Left forelimb (tissue), 1 donor: Measurements from ENCODE around the gene COLEC11.

ENCODE experiments used
- DNase-seq: peaks from one replicate; pipeline ENCODE4 v3.0.0-alpha.2; 2018; ENCODE audit warnings: low spot score

COLEC11 gene

GRCh38 chr2:3675687-3676086, 80.8 kb downstream of the COLEC11 start:
- DNase-seq = no peak

- no peak for DNase-seq
Measured at GRCh38 chr2:3677436-3677835, 82.5 kb downstream of the COLEC11 start.

GRCh38 chr2:3678212-3678611, 83.3 kb downstream of the COLEC11 start:
- DNase-seq = no peak

- DNase-seq = no peak
Measured at GRCh38 chr2:3679180-3679579, 84.3 kb downstream of the COLEC11 start.

GRCh38 chr2:3679616-3680393, 84.9 kb downstream of the COLEC11 start:
- DNase-seq = no peak

GRCh38 chr2:3680548-3681345, 85.8 kb downstream of the COLEC11 start:
- DNase-seq = no peak

- DNase-seq = no peak
Measured at GRCh38 chr2:3681625-3682024, 86.7 kb downstream of the COLEC11 start.

GRCh38 chr2:3682811-3683210, 87.9 kb downstream of the COLEC11 start:
- DNase-seq = no peak

GRCh38 chr2:3683748-3684454, 89.0 kb downstream of the COLEC11 start:
- DNase-seq = no peak

GRCh38 chr2:3689998-3690748, 95.3 kb downstream of the COLEC11 start:
- DNase-seq = no peak

GRCh38 chr2:3692375-3692774, 97.5 kb downstream of the COLEC11 start:
- DNase-seq = no peak
